Iris pigment epithelial cell (primary cell): ENCODE measurements around the gene ARHGAP24.
"Not testable (repeated sequence)": the region's sequence is repeated elsewhere in the genome, so short reads cannot be mapped to it uniquely, and the experiment has no call there.

Experiments used
- DNase-seq: peaks from one replicate; pipeline ENCODE4 v3.0.0-alpha.2; 2011; ENCODE audit warnings: low read depth

The ARHGAP24 gene

DNA sequence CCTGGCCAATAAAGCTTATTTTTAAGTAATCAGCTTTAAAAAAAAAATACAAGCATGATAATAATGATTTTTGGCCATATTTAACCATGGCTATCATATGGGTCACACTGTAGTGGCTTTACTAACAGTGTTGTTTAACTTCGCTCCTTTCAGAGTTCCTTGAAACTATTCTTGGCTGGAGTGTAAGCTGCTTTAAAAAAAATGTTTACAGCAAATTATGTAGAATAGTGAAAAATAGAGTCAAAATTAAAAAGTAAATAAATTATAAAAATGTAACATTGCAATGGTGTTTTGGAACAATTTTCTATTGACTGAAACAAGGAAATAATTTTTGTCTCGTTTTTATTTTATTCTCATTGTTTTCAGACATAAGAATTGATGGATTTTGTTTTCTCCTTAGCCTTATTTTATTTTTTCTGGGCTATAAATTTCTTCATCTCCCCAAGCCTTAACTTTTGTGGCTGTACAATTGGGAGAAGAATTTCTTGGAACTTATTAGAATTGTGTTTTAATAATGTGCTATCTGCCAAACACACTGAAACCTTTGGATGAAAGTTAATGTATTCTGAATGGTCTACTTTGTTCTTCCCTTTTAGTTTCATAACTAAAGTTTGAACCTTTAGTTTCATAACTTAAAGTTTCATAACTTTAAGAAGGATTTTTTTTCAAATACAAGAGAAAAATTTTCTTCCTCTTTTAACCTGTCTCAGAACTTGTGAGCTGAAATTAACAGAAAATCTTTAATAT is 182.0 kb downstream of the ARHGAP24 start:
- no peak for DNase-seq

DNA sequence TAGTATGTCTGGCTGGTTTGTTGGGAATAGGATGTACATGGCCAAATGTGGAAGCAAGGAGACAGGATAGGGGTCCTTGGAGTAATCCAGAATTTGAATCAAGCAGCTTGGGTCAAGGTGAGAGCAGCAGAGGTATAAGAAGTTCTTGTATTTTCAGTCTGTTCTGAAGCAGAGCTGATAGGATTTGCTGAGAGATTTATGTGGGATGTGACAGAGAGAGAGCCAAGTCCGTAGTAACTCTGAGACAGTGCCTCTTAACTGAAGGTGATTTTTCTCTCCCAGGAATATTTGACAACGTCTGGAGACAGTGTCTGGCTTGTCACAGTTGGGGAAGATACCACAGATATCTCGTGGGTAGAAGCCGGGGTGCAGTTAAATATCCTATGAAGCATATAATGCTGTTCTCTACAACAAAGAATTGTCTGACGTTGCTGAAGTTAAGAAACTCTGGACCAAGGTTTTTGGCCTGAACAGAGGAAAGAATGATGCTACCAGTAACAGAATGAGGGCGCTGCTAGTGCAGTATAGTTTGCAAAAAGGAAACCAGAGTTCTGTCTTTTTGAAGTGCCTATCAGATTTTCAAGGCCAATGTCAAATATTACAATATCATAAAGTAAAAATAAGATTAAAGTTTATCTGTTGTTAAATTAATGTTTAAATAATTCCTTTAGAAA is 184.0 kb downstream of the ARHGAP24 start:
- no peak for DNase-seq

DNA sequence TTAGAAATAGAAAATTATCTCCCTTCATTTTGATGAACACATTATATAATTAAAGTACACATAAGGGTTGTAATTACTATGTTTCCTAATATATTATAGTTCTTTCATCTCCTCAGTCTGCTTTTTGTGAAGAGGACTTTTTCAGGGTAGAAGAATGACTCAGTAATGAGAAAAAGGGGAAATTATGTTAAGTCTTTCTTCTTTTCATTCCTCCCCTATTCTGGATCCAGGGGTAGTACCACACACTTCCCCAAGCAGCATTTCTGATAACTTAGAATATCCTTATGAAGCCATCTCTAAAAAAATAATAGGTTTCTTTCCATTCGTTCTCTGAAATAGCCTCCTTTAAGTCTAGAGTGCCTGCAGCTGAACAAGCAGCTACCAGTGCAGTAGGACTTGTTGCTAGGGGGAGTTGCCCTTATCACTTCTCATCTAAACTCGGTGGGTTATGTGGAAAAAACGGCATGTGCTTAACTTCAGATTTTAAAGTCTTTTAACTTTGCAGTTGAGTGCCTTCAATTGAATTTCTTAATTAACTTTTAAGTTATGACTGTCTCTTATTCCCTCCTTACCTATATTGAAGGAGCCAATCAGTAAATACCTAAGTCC is 184.8 kb downstream of the ARHGAP24 start:
- DNase-seq, result no peak

DNA sequence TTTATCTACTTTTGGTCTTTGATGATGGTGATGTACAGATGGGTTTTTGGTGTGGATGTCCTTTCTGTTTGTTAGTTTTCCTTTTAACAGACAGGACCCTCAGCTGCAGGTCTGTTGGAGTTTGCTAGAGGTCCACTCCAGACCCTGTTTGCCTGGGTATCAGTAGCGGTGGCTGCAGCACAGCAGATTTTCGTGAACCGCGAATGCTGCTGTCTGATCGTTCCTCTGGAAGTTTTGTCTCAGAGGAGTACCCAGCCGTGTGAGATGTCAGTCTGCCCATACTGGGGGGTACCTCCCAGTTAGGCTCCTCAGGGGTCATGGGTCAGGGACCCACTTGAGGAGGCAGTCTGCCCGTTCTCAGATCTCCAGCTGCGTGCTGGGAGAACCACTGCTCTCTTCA is 191.7 kb downstream of the ARHGAP24 start:
- DNase-seq, result not testable (repeated sequence)

DNA sequence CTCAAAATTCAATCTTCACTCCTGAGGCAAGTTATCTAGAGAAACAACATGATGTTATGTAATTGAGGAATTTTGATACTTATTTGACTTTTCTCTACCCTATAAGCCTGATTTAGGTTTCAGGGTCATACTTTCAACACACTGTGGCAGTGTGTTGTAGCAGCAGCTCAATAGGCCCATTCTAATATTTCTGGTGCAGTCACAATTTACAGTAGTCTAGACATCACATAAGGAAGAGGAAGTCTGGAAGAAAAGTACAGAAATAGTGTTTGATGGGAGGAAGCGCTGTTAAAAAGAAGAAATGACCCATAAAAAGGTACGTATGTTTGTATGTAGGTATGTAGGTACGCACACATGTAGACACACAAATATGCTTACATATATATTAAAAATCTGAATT is 194.3 kb downstream of the ARHGAP24 start:
- no peak for DNase-seq

DNA sequence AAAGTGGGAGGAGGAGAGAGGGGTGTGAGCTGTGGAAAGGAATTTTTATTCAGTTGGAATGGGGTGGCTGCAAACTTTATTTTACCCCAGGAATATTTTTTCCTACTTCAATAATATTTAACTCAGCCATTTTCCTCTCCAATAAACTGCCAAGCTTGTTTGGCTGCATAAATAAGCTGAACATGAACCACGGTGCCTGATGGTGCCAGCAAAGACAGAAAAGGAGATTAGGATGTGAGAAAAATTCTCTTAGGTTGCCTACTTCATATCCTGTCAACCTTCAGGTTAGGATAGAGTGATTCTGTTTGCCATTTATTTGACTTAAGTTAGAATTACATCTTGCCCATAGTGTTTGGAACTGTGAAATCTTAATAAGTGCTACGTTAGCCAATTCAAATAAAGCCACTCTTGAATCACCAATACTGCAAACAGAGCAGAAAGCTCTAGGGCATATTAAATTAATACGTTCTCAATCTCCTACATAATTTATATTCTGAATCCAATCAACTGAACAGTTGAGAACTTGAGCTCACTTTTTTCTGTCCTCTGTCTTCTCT is 195.1 kb downstream of the ARHGAP24 start:
- DNase-seq, result no peak

DNA sequence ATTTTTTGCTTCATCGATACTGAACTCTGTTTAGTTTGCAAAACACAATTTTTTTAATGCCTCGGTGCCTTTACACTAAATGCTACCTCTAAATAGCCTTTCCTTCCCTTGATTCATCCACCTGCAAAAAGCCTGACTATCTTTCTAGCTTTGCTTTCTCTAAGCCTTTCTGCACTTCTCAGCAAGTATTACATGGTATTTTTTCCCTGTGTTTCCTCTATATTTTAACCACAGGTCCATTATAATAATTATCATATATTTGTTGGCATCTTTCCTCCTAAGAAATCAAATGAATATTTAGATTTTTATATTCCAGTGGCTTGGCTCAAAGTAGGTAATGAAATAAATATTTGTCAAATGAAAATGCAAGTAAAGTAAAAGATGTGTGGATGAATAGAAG is 196.2 kb downstream of the ARHGAP24 start:
- DNase-seq, result no peak

DNA sequence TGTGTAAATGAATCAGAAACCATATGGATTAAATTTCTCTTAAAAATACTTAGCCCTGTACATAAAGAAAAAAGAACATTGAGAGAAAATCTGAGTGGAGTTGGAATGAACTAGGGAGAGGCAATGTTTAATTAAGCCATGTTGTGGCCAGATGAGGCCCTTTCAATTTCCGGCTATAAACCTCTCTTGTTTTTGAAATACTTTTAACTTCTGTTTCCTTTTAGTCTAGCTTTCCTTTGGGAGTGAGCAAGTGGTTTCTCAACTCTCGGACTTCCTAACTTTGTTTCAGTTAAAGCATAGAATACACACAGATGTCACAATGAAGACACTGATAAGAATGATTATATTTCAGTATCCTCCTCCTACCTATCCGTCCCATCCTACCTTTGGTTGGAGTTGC is 197.2 kb downstream of the ARHGAP24 start:
- no peak for DNase-seq

DNA sequence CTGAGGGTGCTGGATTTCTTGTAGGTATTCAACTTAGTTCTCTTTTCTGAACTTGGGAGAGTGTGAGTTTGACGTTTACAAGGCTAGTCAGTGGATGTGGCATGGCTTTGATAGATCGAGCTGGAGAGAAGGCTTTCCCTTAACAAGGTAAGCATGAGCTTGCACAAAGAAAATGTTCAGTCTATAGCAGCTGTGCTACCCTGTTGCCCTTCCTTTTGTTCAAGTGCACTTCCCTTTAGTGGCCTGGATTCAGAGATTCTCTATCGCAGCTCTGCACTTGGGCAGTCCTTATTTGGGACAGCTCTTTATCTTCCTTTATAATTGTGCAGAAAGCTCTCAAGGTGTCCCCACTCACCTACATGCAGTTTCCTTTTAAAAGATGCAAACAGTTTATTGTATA is 198.0 kb downstream of the ARHGAP24 start:
- DNase-seq, result no peak

DNA sequence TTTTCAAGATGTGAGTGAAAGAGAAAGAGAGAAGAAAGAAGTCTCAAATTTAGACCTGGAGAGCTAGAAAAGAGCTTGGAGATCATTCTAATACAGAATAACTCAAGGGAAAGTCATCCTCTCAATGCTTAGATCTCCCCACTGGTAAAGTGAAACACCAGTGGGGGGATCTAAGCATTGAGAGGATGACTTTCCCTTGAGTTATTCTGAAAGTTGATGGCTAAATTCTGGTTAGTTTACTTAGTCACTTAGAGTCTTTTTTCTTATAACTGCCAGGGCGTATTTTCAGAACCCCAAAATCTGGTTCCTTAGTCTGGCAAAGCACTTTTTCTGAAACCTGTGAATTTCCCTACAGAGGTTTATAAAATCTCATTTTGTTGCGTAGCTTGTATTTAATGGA is 198.6 kb downstream of the ARHGAP24 start:
- no peak for DNase-seq

DNA sequence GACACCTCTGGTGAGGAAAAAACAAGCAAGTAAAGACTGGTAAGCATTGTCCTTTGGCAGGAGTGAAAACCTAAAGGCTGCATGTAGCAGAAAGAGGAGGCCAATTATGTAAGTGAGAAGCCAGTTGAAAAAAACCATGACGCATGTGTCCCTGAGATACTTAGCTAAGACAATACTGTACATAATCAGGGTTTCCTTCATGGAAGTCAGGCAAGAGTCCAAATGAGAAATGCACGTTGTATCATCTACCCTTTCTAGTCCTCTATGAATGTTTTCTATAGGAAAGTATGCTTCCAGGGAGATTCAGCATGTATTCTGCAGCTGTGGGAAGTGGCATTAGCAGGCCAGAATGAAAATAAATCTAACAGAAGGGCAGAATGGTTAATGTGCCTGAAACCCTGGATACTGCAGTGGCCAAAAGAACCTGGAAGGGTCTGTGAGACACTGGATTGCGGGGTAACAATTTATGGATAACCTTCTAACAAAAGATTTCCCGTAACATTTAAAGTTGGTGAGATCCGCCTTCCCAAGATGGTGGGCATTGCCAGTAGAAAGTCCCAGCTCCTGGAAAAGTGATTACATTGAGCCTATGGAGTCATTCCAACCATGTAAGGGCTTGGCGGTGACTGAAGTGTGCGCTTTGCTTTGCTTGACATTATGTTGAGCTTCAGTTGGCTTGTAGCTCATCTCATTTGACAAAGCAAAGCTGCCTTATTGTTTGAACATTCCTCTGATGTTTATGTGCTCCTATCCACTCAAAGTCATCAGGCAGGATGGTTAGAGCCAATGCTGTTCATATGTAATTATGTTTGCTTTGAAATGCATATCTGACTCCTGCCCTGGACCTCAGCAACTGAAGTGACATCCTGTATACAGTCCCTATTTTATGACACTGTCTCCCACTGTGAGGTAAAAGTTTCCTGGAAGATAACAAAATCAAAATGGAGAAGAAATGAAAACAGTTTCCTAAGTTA is 200.4 kb downstream of the ARHGAP24 start:
- no peak for DNase-seq

DNA sequence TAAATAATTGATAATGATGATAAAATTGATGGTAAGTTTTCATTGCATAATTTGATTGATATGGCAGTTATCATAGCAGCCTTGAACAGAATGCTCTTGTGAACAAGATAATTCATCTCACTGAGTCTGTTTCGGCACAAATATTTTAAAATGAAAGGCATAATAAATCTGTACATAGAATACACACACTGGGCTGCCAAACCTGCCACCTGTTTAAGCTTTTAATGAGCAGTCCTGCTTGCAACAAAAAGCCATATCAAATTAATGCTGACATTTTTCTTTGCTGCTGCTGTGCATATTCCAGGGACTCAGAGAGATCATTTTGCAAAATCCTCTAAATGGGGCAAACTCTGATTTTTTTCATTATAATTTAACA is 201.1 kb downstream of the ARHGAP24 start:
- DNase-seq, result no peak

DNA sequence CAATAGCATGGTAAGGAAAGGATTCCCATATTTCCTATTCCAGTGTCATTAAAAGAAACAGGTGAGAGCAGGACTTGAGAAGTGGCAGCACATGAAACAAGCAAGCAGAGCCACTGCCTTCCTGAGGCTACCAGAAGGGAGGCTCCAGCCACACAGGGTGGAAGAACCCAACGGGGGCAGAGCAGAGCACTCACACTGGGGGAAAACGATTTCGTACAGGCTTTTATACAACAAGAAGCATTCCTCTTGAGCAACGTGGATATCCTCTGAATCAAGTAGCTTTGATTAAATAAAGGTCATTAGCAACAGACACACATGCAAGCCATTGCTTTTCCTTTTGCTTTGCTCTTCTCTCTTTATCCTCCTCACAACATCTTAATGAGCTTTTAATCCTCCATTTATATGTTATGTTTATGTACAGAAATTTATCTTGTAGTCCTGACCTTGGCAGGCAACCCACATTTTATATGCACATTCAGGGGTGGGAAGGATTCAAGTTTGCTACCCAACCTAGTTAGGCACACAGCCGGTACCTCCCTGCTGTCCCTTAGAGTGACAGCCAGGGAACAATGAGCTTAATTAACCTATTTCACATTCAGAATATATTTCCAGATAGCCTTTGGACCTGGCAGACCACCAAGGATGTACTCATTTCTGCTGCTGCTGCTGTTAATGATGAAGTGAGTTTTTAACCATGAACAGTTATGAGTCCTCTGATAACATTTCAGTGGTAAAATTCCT is 202.1 kb downstream of the ARHGAP24 start:
- DNase-seq, result peak; percentile 38

DNA sequence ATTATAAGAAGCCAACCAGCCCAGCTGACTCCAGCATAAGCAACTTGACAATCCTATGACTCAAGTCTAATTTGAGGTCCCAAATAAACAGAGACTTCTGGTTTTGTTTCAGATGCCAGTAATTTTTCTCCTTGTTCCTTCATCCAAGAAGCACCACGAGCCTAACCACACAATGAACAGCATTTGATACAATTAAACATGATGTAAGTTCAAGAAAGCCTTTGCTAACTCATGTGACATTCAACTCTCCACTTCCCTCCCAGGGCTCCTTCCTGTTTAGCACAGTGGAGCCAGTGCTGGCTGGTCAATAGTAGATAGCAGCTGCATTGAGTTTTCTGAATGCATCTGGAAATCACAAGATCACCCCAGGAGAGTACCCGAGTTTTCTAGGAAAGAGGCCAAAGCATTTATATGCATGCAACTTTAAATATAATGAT is 206.3 kb downstream of the ARHGAP24 start:
- peak; percentile 97 for DNase-seq

DNA sequence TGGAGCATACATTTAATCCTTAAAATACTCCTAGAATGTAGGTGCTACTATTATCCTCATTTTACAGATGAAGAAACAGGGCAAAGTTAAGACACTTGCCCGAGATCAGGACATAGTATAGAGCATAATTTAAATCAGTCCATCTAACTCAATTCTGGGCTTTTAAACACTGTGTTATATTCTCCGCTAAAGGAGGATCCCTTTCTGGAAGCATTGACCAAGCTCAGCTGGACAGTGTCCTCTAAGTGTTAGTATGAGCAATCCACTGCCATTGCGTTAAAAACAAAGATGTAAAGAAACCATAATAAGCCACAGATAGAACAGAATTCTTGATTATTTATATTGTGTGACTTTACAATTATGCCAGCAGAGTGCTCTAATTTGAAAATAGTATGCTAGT is 207.0 kb downstream of the ARHGAP24 start:
- no peak for DNase-seq

DNA sequence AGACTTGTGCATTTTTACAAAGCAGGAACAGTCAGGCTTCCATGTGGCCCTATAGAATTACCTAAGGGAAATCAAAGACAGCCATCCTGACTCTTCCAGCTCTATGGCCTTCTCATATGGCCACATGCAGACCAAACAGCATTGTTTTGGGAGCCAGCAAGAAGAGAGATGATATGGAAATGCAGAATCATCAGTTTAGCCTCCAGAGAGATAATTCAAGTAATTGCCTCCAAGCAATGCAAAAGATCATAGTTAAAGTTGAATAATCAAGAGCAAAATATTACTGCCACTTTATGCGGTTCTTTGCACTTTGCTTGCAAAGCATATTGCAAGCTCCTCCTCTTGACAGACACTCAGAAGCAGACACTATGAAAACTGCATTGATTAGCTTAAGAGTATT is 207.4 kb downstream of the ARHGAP24 start:
- no peak for DNase-seq

DNA sequence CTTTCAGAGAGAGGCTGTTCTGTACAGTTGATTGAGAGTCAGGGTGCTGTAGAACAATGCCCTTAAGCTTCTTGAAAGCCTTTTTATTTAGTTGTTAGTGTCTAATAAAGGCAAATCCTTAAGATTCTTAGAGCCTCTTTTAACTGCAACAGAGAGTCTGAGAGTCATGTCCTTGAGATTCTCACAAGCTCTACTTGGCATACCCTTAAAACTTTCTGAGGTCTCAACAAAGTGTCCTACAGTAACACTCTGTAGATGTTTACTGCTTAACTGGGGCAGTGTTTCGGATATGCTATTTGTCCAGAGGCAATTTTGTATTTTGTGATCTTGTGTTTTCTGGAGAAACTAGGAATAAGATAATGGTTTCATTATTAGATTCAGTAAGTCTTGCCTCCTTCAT is 209.7 kb downstream of the ARHGAP24 start:
- DNase-seq, result no peak

DNA sequence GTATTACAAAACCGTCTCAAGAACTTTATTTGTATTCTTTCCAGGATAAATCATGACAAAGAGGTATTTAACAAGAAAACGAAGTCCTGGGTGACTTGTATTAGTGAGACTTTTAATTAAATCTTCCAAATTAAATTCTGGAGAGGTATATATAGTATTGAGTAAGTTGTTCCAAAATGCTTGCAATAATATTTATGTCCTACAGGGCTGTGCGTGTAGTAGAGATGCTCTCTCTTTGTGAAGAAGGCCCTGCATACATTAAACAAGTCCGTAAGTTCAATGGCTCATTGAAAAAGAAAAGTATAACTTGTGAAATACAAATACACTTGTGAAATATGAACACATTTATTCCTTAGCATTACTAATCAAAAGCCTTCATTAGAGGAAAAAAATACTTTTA is 211.4 kb downstream of the ARHGAP24 start:
- DNase-seq, result no peak

DNA sequence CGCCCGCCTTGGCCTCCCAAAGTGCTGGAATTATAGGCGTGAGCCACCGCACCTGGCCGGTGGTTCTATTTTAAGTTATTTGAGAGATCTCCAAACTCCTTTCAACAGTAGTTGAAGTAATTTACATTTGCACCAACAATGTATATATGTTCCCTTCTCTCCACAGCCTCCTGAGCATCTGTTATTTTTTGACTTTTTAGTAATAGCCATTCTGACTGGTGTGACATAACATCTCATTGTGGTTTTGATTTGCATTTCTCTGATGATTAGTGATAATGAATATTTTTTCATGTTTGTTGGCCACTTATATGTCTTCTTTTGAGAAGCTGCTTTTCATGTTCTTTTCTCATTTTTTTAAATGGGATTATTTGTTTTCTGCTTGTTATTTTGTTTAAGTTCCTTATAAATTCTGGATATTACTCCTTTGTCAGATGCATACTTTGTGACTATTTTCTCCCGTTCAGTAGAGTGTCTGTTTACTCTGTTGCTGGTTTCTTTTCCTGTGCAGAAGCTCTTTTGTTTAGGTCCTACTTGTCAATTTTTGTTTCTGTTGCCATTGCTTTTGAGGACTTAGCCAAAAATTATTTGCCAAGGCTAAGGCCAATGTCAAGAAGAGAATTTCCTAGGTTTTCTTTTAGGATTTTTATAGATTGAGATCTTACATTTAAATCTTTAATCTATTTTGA is 213.2 kb downstream of the ARHGAP24 start:
- DNase-seq, result no peak

DNA sequence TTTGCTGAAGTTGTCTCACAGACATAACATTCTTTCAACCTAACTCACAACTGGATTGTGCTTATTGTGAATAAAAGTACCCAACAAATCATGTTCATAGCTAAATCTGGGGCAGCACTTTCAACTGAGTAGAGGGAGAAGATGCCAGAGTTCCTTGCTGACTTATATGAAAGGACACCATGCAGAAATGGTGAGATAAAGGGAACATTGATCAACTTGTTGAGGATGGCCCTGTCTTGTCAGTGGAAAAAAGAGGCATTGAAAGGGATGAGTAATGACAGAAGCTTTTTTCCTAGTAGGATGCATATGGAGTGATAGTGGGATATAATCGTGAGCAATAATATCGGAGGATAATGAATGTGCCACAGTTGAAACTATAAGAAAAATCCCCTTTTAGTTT is 221.7 kb downstream of the ARHGAP24 start:
- DNase-seq, result no peak

DNA sequence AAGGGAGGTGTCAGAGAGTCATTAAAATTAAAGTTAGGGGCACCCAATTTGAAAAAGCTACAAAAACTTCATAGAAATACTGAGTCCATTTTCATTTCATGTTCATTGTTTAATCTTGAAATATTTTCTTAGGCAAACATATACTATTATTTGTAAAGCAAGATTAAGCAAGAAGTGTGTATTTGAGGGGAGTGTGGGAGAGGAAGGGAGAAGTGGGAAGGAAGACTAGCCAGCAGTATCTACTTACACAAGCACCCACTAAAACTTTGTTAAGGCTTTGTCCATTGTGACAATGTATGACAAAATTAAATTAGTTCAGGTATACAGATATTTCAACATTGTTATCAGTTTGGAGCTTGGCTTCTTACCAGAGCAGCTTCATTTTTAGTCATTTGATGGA is 222.9 kb downstream of the ARHGAP24 start:
- DNase-seq, result no peak
